Fibroblast of lung (primary cell): ENCODE measurements around the gene ARHGAP42. TPM values are rescaled to one million over a fixed set of nuclear protein-coding genes. Genes with fewer than 3 reads are reported as not detected.

Source experiments
- DNase-seq, 2 donors: peaks; one replicate each; pipeline versions ENCODE4 v3.0.0 to v3.0.0-alpha.2; 2010; ENCODE audit warnings: low read depth in 2 of 2
- H2AFZ ChIP-seq: 2 replicates; pipeline ENCODE4 v1.5.1; 2012; ENCODE audit warnings: low read length, control low read depth, inconsistent platforms
- H3K27ac ChIP-seq: 2 replicates; pipeline ENCODE4 v1.5.1; 2011; ENCODE audit warnings: low read length, control low read depth; ENCODE audit not compliant: insufficient read depth
- H3K27me3 ChIP-seq: 2 replicates; pipeline ENCODE4 v1.5.1; 2011; ENCODE audit warnings: mild to moderate bottlenecking, low read length; ENCODE audit not compliant: control insufficient read depth, insufficient read depth
- H3K36me3 ChIP-seq: 2 replicates; pipeline ENCODE4 v1.5.1; 2011; ENCODE audit warnings: low read length; ENCODE audit not compliant: control insufficient read depth, insufficient read depth
- H3K4me1 ChIP-seq: 2 replicates; pipeline ENCODE4 v1.5.1; 2011; ENCODE audit warnings: low read length; ENCODE audit not compliant: control insufficient read depth, insufficient read depth; ENCODE audit errors: extremely low read depth
- H3K4me2 ChIP-seq: 2 replicates; pipeline ENCODE4 v1.5.1; 2011; ENCODE audit warnings: low read length, control low read depth; ENCODE audit not compliant: insufficient read depth; ENCODE audit errors: extremely low read depth
- H3K4me3 ChIP-seq, 4 experiments: fragments of 200-600 bp in 1 of 4; sonication (generic) in 1 of 4; replicated peaks in 1 of 4; 2 replicates each; pipeline ENCODE4 v1.5.1; 2011 to 2016; ENCODE audit warnings: low read length in 4 of 4, low read depth in 3 of 4, mild to moderate bottlenecking in 3 of 4, control low read depth in 2 of 4, inconsistent platforms in 1 of 4, mixed read lengths in 1 of 4; ENCODE audit not compliant: insufficient read depth in 1 of 4; ENCODE audit errors: control extremely low read depth in 1 of 4
- H3K79me2 ChIP-seq: 2 replicates; pipeline ENCODE4 v1.5.1; 2012; ENCODE audit warnings: mild to moderate bottlenecking, low read length, inconsistent platforms; ENCODE audit not compliant: control insufficient read depth, insufficient read depth
- H3K9ac ChIP-seq: 2 replicates; pipeline ENCODE4 v1.5.1; 2011; ENCODE audit warnings: mild to moderate bottlenecking, low read length, control low read depth; ENCODE audit not compliant: insufficient read depth
- H3K9me3 ChIP-seq: 2 replicates; pipeline ENCODE4 v1.5.1; 2012; ENCODE audit warnings: low read depth, low read length; ENCODE audit not compliant: control insufficient read depth, insufficient read depth
- H4K20me1 ChIP-seq: 2 replicates; pipeline ENCODE4 v1.5.1; 2011; ENCODE audit warnings: low read length; ENCODE audit not compliant: control insufficient read depth, insufficient read depth; ENCODE audit errors: extremely low read depth
- EZH2 ChIP-seq: IDR thresholded peaks from 2 replicates; pipeline ENCODE4 v1.5.1; 2012; ENCODE audit warnings: low read length, control low read depth, mild to moderate bottlenecking; ENCODE audit errors: missing control alignments
- polyA plus RNA-seq, 2 donors: library from polyadenylated mRNA; depleted of rRNA in 1 of 2; stranded (reverse) in 1 of 2; unstranded in 1 of 2; fragments of >200 nt; gene quantifications; 2 replicates each; pipeline ENCODE4 v1.2.1, GENCODE V29; 2011 to 2012; ENCODE audit warnings: missing spikeins in 1 of 2
- total RNA-seq: library from RNA; depleted of rRNA; stranded (reverse); fragments of >200 nt; gene quantifications from 2 replicates; pipeline ENCODE4 v1.2.1, GENCODE V29; 2014
- TF ChIP-seq, protein P1 (sequence below), 2 donors: IDR thresholded peaks in 1 of 2; conservative IDR thresholded peaks in 1 of 2; 1 replicate in 1 of 2; 2 replicates in 1 of 2; pipeline ENCODE4 v1.5.1; 2011 to 2012; ENCODE audit warnings: low read length in 2 of 2, control low read depth in 1 of 2, inconsistent platforms in 1 of 2, low read depth in 1 of 2, mild to moderate bottlenecking in 1 of 2

Gene ARHGAP42
- total and polyA plus RNA-seq, 2 donors (not counting 1 experiment from before 2014, with no cell fraction given), result 8.0 to 13.4 TPM

DNA sequence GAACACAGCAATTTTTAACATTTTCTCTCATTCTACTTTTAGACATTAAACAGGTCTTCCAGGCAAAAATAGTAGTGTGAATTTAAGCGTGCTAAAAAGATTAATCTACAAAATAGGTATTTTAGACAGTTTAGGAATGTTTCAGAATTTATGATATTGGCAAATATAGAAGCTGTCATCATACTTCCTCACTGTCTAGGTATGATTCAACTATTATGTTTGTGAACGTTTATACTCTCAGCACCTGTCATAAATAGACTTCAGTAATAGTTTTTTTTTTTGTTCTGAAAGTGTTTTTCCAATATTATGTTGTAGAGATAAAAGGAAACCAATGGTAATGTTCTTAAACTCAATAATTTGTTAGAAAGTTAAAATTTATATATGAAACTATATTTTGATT lies 103.0 kb downstream of the ARHGAP42 start:
- Histone ChIP-seq H3K4me1 (peaks cover 3% of the 10 kb centered on the region), H3K4me2 (no peak overlapping the region), H3K27me3 (no peaks in the 10 kb centered on the region), H3K4me3 (no peak overlapping the region), H3K79me2 (no peaks in the 10 kb centered on the region), H2AFZ (no peak overlapping the region), H3K9ac (no peak overlapping the region), H4K20me1 (no peaks in the 10 kb centered on the region), H3K9me3 (no peaks in the 10 kb centered on the region), H3K36me3 (no peaks in the 10 kb centered on the region), H3K27ac (no peak overlapping the region)
- no peak for DNase-seq
- no peak for TF ChIP-seq EZH2
- TF ChIP-seq, protein P1, sequence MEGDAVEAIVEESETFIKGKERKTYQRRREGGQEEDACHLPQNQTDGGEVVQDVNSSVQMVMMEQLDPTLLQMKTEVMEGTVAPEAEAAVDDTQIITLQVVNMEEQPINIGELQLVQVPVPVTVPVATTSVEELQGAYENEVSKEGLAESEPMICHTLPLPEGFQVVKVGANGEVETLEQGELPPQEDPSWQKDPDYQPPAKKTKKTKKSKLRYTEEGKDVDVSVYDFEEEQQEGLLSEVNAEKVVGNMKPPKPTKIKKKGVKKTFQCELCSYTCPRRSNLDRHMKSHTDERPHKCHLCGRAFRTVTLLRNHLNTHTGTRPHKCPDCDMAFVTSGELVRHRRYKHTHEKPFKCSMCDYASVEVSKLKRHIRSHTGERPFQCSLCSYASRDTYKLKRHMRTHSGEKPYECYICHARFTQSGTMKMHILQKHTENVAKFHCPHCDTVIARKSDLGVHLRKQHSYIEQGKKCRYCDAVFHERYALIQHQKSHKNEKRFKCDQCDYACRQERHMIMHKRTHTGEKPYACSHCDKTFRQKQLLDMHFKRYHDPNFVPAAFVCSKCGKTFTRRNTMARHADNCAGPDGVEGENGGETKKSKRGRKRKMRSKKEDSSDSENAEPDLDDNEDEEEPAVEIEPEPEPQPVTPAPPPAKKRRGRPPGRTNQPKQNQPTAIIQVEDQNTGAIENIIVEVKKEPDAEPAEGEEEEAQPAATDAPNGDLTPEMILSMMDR (conservative IDR thresholded peaks at IDR 0.05 in 1 of 2, IDR thresholded peaks at IDR 0.05 in 1 of 2; ENCODE audit: low read depth in 1 of 2, low read length in 2 of 2), result no peak

DNA sequence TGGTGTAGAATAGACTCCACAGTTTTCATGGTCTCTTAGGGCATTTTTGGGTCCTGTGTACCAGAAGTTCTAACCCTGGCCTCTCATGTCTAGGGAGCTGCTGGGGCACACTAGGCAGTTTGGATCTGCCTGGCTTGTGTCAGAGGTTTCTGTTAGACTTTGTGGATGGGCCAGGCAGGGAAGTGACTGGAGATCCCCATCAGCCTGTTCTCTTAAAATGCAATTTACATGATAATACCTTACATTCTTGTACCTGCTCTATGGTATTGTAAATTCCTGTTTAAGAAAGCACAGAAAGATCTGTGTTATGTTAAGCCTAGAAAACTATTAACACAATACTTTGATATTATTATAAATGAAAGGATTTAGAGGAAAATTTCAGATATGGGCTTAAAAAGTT lies 104.0 kb downstream of the ARHGAP42 start:
- Histone ChIP-seq H3K36me3 (no peaks in the 10 kb centered on the region), H3K9me3 (no peaks in the 10 kb centered on the region), H3K79me2 (no peaks in the 10 kb centered on the region), H4K20me1 (no peaks in the 10 kb centered on the region), H3K4me1 (no peaks in the 10 kb centered on the region), H3K4me3 (no peak overlapping the region), H2AFZ (no peak overlapping the region), H3K27me3 (no peaks in the 10 kb centered on the region), H3K27ac (no peak overlapping the region), H3K9ac (no peak overlapping the region), H3K4me2 (no peak overlapping the region)
- TF ChIP-seq, protein P1 (conservative IDR thresholded peaks at IDR 0.05 in 1 of 2, IDR thresholded peaks at IDR 0.05 in 1 of 2; ENCODE audit: low read depth in 1 of 2, low read length in 2 of 2), result no peak
- no peak for TF ChIP-seq EZH2
- no peak for DNase-seq

DNA sequence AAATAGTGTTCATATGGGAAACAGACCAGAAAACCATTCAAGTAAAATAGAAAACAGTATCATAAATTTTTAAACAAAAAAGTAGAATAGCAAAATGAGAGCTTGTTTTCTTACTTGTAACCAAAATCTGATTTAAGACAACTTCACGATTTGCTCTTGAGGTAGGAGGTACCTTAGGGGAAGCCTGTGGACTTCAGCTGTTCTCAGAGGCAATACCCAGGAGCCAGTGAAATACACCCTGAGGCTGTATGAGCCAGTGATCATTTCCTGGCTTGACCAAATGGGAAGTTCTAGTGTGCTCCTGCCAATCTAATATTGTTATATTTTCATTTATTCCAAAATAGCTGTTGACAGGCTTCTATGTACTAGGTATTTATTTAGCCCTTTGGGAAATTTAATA lies 104.8 kb downstream of the ARHGAP42 start:
- DNase-seq, result no peak

More for the DNA sequence above, 104.8 kb downstream of the ARHGAP42 start:
- Histone ChIP-seq H3K4me1 (no peaks in the 10 kb centered on the region), H3K9ac (no peak overlapping the region), H3K79me2 (no peaks in the 10 kb centered on the region), H3K27ac (no peak overlapping the region), H3K4me2 (no peak overlapping the region), H3K9me3 (no peaks in the 10 kb centered on the region), H3K4me3 (no peak overlapping the region), H2AFZ (no peak overlapping the region), H3K36me3 (no peaks in the 10 kb centered on the region), H3K27me3 (no peaks in the 10 kb centered on the region), H4K20me1 (no peaks in the 10 kb centered on the region)
- TF ChIP-seq EZH2, result no peak
- TF ChIP-seq, protein P1 (conservative IDR thresholded peaks at IDR 0.05 in 1 of 2, IDR thresholded peaks at IDR 0.05 in 1 of 2; ENCODE audit: low read depth in 1 of 2, low read length in 2 of 2), result no peak
